Measurements from ENCODE around the gene PLEKHG5. TPM values are rescaled to one million over a fixed set of nuclear protein-coding genes. Genes with fewer than 3 reads are reported as not detected.

Gene PLEKHG5
- total RNA-seq, 1 experiment from 2014 or later: 42.8 TPM

DNA sequence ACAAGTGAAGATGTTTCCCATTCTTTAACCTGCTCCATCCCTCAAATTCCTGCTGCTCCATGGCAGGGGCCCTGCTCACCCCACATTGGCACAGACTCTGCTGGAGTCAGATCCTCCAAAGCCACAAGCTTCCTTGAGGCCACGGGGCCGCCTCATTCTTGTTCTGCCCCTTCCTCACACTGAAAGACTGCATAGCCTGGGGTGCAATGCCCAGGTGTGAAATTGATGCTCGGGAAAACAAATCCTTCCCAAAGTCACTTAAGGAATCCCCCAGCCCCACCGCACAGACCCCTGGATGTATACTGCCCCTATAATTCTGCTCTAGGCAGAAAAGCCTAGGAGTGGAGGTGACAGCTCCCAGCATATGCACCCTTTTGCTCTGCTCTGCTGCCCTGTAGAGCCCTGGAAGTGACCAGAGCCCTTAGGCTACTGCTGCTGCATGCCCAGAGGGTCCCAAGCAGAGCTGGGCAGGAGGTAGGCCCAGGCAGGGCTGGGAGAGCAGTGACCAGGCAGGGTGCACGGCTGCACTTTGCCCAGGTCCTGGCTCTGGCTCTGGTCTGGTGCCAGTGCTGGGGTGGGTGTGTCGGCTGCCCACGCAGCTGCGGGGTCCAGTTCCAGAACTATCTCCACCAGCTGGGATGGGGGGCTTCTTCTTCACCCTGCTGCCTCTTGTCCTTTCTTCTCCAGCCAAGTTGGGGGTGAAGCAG is 73.4 kb downstream of the PLEKHG5 start:
- BruUV-seq (replicated peaks): TSS peak; percentile 30
- H3K27ac ChIP-seq (ENCODE audit: low read length): no peak overlapping the region
- peak overlapping the region; percentile 87 for H3K4me2 ChIP-seq (ENCODE audit: low read length)
- intact Hi-C loops (cut with micrococcal nuclease): no loop called here
- POLR2A ChIA-PET (ENCODE audit: unreplicated experiment): no interaction called here
- H3K4me3 ChIP-seq (ENCODE audit: low read length): no peak overlapping the region
- no peak overlapping the region for H3K9ac ChIP-seq (ENCODE audit: low read length)
- H3F3A ChIP-seq (ENCODE audit: low read length, unreplicated experiment): no peaks in the 10 kb centered on the region
- H2AFZ ChIP-seq (ENCODE audit: low read length): no peak overlapping the region
- H3K4me1 ChIP-seq (ENCODE audit: insufficient read depth, low read length): peaks cover 61% of the 10 kb centered on the region
- no peaks in the 10 kb centered on the region for H3K36me3 ChIP-seq (ENCODE audit: low read depth, low read length)
- H3K9me2 ChIP-seq (replicated peaks; ENCODE audit: low read length): no peaks in the 10 kb centered on the region
- DNase-seq (no peak), ATAC-seq (no peak)
- no peaks in the 10 kb centered on the region for H3K9me3 ChIP-seq (ENCODE audit: low read length)
- no peaks in the 10 kb centered on the region for H3K27me3 ChIP-seq (ENCODE audit: low read length)
- CTCF ChIA-PET: no interaction called here
- no peaks in the 10 kb centered on the region; the same call in 1 of the 2 replicates for H3K79me2 ChIP-seq (ENCODE audit: low read length)
- H4K20me1 ChIP-seq (ENCODE audit: low read length): 0 out of 2 replicates have a peak, but pooled peaks cover 6% of the 10 kb centered on the region
- TF ChIP-seq EZH2phosphoT487 (IDR thresholded peaks at IDR 0.05; ENCODE audit: borderline replicate concordance, low read length) (no peak), EZH2 (IDR thresholded peaks at IDR 0.05; ENCODE audit: low read length, unreplicated experiment) (no peak)
- TF ChIP-seq, protein P1, sequence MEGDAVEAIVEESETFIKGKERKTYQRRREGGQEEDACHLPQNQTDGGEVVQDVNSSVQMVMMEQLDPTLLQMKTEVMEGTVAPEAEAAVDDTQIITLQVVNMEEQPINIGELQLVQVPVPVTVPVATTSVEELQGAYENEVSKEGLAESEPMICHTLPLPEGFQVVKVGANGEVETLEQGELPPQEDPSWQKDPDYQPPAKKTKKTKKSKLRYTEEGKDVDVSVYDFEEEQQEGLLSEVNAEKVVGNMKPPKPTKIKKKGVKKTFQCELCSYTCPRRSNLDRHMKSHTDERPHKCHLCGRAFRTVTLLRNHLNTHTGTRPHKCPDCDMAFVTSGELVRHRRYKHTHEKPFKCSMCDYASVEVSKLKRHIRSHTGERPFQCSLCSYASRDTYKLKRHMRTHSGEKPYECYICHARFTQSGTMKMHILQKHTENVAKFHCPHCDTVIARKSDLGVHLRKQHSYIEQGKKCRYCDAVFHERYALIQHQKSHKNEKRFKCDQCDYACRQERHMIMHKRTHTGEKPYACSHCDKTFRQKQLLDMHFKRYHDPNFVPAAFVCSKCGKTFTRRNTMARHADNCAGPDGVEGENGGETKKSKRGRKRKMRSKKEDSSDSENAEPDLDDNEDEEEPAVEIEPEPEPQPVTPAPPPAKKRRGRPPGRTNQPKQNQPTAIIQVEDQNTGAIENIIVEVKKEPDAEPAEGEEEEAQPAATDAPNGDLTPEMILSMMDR (conservative IDR thresholded peaks at IDR 0.05; ENCODE audit: low read depth, low read length): no peak

Small RNAs within 50 kb of the gene (microRNA-seq; reads per million reads assigned to microRNA genes)
- gene MIR4252 (ENCODE audit: unreplicated experiment): not detected

Other genes starting within 250 kb of the PLEKHG5 start
- gene HES3, start 247.5 kb downstream of the PLEKHG5 start, total RNA-seq (2014; rRNA removed): not detected in 2 replicates
- gene GPR153, start 230.6 kb downstream of the PLEKHG5 start, total RNA-seq (2014; rRNA removed): 98.7 and 113 TPM in 2 replicates
- 164 and 165 TPM in 2 replicates for gene ACOT7, start 97.9 kb downstream of the PLEKHG5 start, total RNA-seq (2014; rRNA removed)
- 41.0 and 42.9 TPM in 2 replicates for gene HES2, start 71.7 kb downstream of the PLEKHG5 start, total RNA-seq (2014; rRNA removed)
- 11.1 and 14.1 TPM in 2 replicates for gene ESPN, start 66.9 kb downstream of the PLEKHG5 start, total RNA-seq (2014; rRNA removed)
- gene TNFRSF25, start 25.5 kb downstream of the PLEKHG5 start, total RNA-seq (2014; rRNA removed): 42.5 and 60.1 TPM in 2 replicates
- 79.1 and 102 TPM in 2 replicates for gene NOL9, start 62.8 kb upstream of the PLEKHG5 start, total RNA-seq (2014; rRNA removed)
- gene TAS1R1, start 63.6 kb upstream of the PLEKHG5 start, total RNA-seq (2014; rRNA removed): not detected in 2 replicates
- 42.7 and 47.2 TPM in 2 replicates for gene ZBTB48, start 88.3 kb upstream of the PLEKHG5 start, total RNA-seq (2014; rRNA removed)
- gene KLHL21, start 111.2 kb upstream of the PLEKHG5 start, total RNA-seq (2014; rRNA removed): 82.5 and 105 TPM in 2 replicates
- 13.2 and 14.9 TPM in 2 replicates for gene PHF13, start 122.1 kb upstream of the PLEKHG5 start, total RNA-seq (2014; rRNA removed)
- 42.4 and 54.6 TPM in 2 replicates for gene THAP3, start 133.2 kb upstream of the PLEKHG5 start, total RNA-seq (2014; rRNA removed)
- 105 and 108 TPM in 2 replicates for gene DNAJC11, start 210.1 kb upstream of the PLEKHG5 start, total RNA-seq (2014; rRNA removed)

Measured in PC-3 (cell line).